Testis (tissue), 3 donors: ENCODE data around the gene ELFN2. TPM values are rescaled to one million over a fixed set of nuclear protein-coding genes. Genes with fewer than 3 reads are reported as not detected.

ENCODE experiments used
- DNase-seq: peaks from one replicate; pipeline ENCODE4 v3.0.0-alpha.2; 2019
- H3K27ac ChIP-seq, 2 donors: fragments of 200-600 bp; sonication (generic); one replicate each; pipeline ENCODE4 v1.5.1; 2019
- H3K27me3 ChIP-seq: fragments of 200-600 bp; sonication (generic); one replicate; pipeline ENCODE4 v1.5.1; 2019
- H3K36me3 ChIP-seq: fragments of 200-600 bp; sonication (generic); one replicate; pipeline ENCODE4 v1.5.1; 2017; ENCODE audit warnings: low read depth; ENCODE audit errors: missing control alignments
- H3K4me1 ChIP-seq: fragments of 200-600 bp; sonication (generic); one replicate; pipeline ENCODE4 v1.5.1; 2019
- H3K4me3 ChIP-seq, 2 donors: fragments of 200-600 bp; sonication (generic); one replicate each; pipeline ENCODE4 v1.5.1; 2017 to 2019
- H3K9me3 ChIP-seq: fragments of 200-600 bp; sonication (generic); one replicate; pipeline ENCODE4 v1.5.1; 2017
- CTCF ChIP-seq, 3 experiments: fragments of 450-650 bp in 2 of 3; fragments of 200-600 bp in 1 of 3; sonication (generic) in 1 of 3; IDR thresholded peaks; one replicate each; pipeline ENCODE4 v1.5.1; 2016 to 2019; ENCODE audit warnings: antibody characterized with exemption in 3 of 3, mild to moderate bottlenecking in 2 of 3, moderate library complexity in 1 of 3
- POLR2A ChIP-seq: fragments of 450-650 bp; IDR thresholded peaks from one replicate; pipeline ENCODE4 v1.6.1; 2017; ENCODE audit warnings: antibody characterized with exemption, mild to moderate bottlenecking, moderate library complexity
- WGBS, 2 donors: methylation state at CpG; one replicate each; pipeline ENCODE4 v1.1.5; 2018; 5-methylcytosine and 5-hydroxymethylcytosine counted together
- intact Hi-C: fragments of 100-400 bp; cut with DNase I; formaldehyde crosslinking; loops from one replicate; pipeline ENCODE4 v1.15.1; 2023; ENCODE audit warnings: low total_unique reads
- polyA plus RNA-seq: library from polyadenylated mRNA; stranded (reverse); fragments of 350-450 nt; fragmentation: Illumina TruSeq; extraction: RNeasy Lipid Tissue Mini Kit (QIAGEN cat#74804); gene quantifications from one replicate; pipeline ENCODE4 v1.2.3, GENCODE V29; 2014; ENCODE audit warnings: low read depth, low replicate concordance; ENCODE audit not compliant: insufficient read depth
- total RNA-seq, 2 donors: library from RNA; depleted of rRNA; stranded (reverse); fragments of >200 nt; gene quantifications; one replicate each; pipeline ENCODE4 v1.2.3, GENCODE V29; 2016

Gene ELFN2
- total and polyA plus RNA-seq, 3 donors from 2014 or later, result 4.8 to 5.7 (median 5.3) TPM

- 87 to 89% methylated on average over 16 of the region's 16 CpGs for WGBS, 2 donors
- H3K36me3 ChIP-seq, result no peaks in the 10 kb centered on the region
- no peak for TF ChIP-seq CTCF (IDR thresholded peaks at IDR 0.05)
- no peak for TF ChIP-seq POLR2A
- no peak overlapping the region for H3K4me3 ChIP-seq
- no peaks in the 10 kb centered on the region for H3K27me3 ChIP-seq
- no peak overlapping the region for H3K27ac ChIP-seq
- intact Hi-C loops, result no loop called here
- no peaks in the 10 kb centered on the region for H3K9me3 ChIP-seq
- H3K4me1 ChIP-seq, result no peaks in the 10 kb centered on the region
- no peak for DNase-seq
These were observed 73.4 kb downstream of the ELFN2 start for GRCh38 chr22:37353839-37354238.

GRCh38 chr22:37352481-37352880 lies 74.8 kb downstream of the ELFN2 start:
- TF ChIP-seq POLR2A (no peak), CTCF (IDR thresholded peaks at IDR 0.05) (no peak)
- Histone ChIP-seq H3K27me3 (no peaks in the 10 kb centered on the region), H3K36me3 (no peaks in the 10 kb centered on the region), H3K9me3 (no peaks in the 10 kb centered on the region), H3K4me1 (no peaks in the 10 kb centered on the region), H3K27ac (no peak overlapping the region), H3K4me3 (no peak overlapping the region)
- no peak for DNase-seq
- WGBS, 2 donors, result 81 to 83% methylated on average over 7 of the region's 7 CpGs
- intact Hi-C loops, result no loop called here

- no peaks in the 10 kb centered on the region for H3K27me3 ChIP-seq
- H3K4me3 ChIP-seq, result no peak overlapping the region
- H3K4me1 ChIP-seq, result peaks cover 2% of the 10 kb centered on the region
- 58 to 93% methylated on average over 3 of the region's 3 CpGs for whole genome bisulfite sequencing, 2 donors
- no peaks in the 10 kb centered on the region for H3K36me3 ChIP-seq
- no peak for DNase-seq
- intact Hi-C loops, result no loop called here
- H3K27ac ChIP-seq, result no peak overlapping the region
- TF ChIP-seq POLR2A, result no peak
- no peak for TF ChIP-seq CTCF (IDR thresholded peaks at IDR 0.05)
- no peaks in the 10 kb centered on the region for H3K9me3 ChIP-seq
These were observed 76.0 kb downstream of the ELFN2 start for GRCh38 chr22:37351232-37351631.

- Histone ChIP-seq H3K9me3 (no peaks in the 10 kb centered on the region), H3K27ac (no peak overlapping the region), H3K4me1 (peaks cover 7% of the 10 kb centered on the region), H3K27me3 (no peaks in the 10 kb centered on the region), H3K4me3 (no peak overlapping the region), H3K36me3 (no peaks in the 10 kb centered on the region)
- 88 to 93% methylated on average over 10 to 19 of the region's 19 CpGs for WGBS, 2 donors
- no peak for TF ChIP-seq POLR2A
- no peak for TF ChIP-seq CTCF (IDR thresholded peaks at IDR 0.05)
- intact Hi-C loops, result no loop called here
- no peak for DNase-seq
These were observed 78.0 kb downstream of the ELFN2 start for GRCh38 chr22:37349043-37349814.

- 69 to 80% methylated on average over 7 of the region's 7 CpGs for WGBS, 2 donors
- intact Hi-C loops, result no loop called here
- no peaks in the 10 kb centered on the region for H3K9me3 ChIP-seq
- no peak for DNase-seq
- TF ChIP-seq POLR2A (no peak), CTCF (IDR thresholded peaks at IDR 0.05) (no peak)
- no peaks in the 10 kb centered on the region for H3K27me3 ChIP-seq
- H3K36me3 ChIP-seq, result no peaks in the 10 kb centered on the region
- no peak overlapping the region for H3K4me3 ChIP-seq
- peaks cover 7% of the 10 kb centered on the region for H3K4me1 ChIP-seq
- no peak overlapping the region for H3K27ac ChIP-seq
These were observed 80.8 kb downstream of the ELFN2 start for GRCh38 chr22:37346505-37346895.
